Neural cell (in vitro differentiated cells): ENCODE results near the gene KCNJ4. TPM values are rescaled to one million over a fixed set of nuclear protein-coding genes. Genes with fewer than 3 reads are reported as not detected.

Source experiments
- H2AFZ ChIP-seq: fragments of 200-600, 300-800 bp; sonication (generic), shearing (Covaris generic); 2 replicates; pipeline ENCODE4 v1.6.0; 2014; ENCODE audit warnings: low read depth, mild to moderate bottlenecking, antibody characterized with exemption, low read length, moderate library complexity
- H3F3A ChIP-seq: fragments of 200-600 bp; shearing (Covaris generic); 2 replicates; pipeline ENCODE4 v1.6.1; 2016; ENCODE audit warnings: mild to moderate bottlenecking, moderate library complexity, mixed read lengths, antibody characterized with exemption, low read length; ENCODE audit not compliant: insufficient read depth, poor library complexity, severe bottlenecking
- H3K27ac ChIP-seq: fragments of 200-600, 300-800 bp; sonication (generic), shearing (Covaris generic); 2 replicates; pipeline ENCODE4 v1.5.1; 2014; ENCODE audit warnings: mild to moderate bottlenecking, low read length, moderate library complexity
- H3K27me3 ChIP-seq: fragments of 300-800, 200-600 bp; sonication (generic), shearing (Covaris generic); 2 replicates; pipeline ENCODE4 v1.6.0; 2014; ENCODE audit warnings: mild to moderate bottlenecking, low read depth, low read length, moderate library complexity; ENCODE audit not compliant: insufficient read depth
- H3K36me3 ChIP-seq: fragments of 300-800, 200-600 bp; sonication (generic), shearing (Covaris generic); 2 replicates; pipeline ENCODE4 v1.5.1; 2014; ENCODE audit warnings: mild to moderate bottlenecking, antibody characterized with exemption, low read length, moderate library complexity; ENCODE audit not compliant: insufficient read depth
- H3K4me2 ChIP-seq: fragments of 300-800, 200-600 bp; sonication (generic), shearing (Covaris generic); 2 replicates; pipeline ENCODE4 v1.6.0; 2014; ENCODE audit warnings: mild to moderate bottlenecking, low read length
- H3K4me3 ChIP-seq: fragments of 300-800, 200-600 bp; sonication (generic), shearing (Covaris generic); 2 replicates; pipeline ENCODE4 v1.5.1; 2014; ENCODE audit warnings: mild to moderate bottlenecking, low read length, moderate library complexity
- H3K79me2 ChIP-seq: fragments of 200-600 bp; shearing (Covaris generic); replicated peaks from 2 replicates; pipeline ENCODE4 v1.6.0; 2014; ENCODE audit warnings: mild to moderate bottlenecking, low read length, moderate library complexity; ENCODE audit not compliant: insufficient read depth
- H3K9ac ChIP-seq: fragments of 300-800, 200-600 bp; sonication (generic), shearing (Covaris generic); 2 replicates; pipeline ENCODE4 v1.6.1; 2016; ENCODE audit warnings: mild to moderate bottlenecking, low read length, mixed read lengths
- H3K9me2 ChIP-seq: fragments of 200-600 bp; shearing (Covaris generic); 2 replicates; pipeline ENCODE4 v1.6.1; 2016; ENCODE audit warnings: mild to moderate bottlenecking, low read length, mixed read lengths; ENCODE audit not compliant: insufficient read depth
- H3K9me3 ChIP-seq: fragments of 200-600, 300-800 bp; sonication (generic), shearing (Covaris generic); 2 replicates; pipeline ENCODE4 v1.6.1; 2016; ENCODE audit warnings: mild to moderate bottlenecking, mixed run types, low read length, moderate library complexity, mixed read lengths
- H4K20me1 ChIP-seq: fragments of 200-600 bp; shearing (Covaris generic); 2 replicates; pipeline ENCODE4 v1.6.1; 2016; ENCODE audit warnings: mild to moderate bottlenecking, mixed run types; ENCODE audit not compliant: insufficient read depth
- CTCF ChIP-seq: fragments of 450-650 bp; IDR thresholded peaks from 2 replicates; pipeline ENCODE4 v1.5.1; 2014; ENCODE audit warnings: antibody characterized with exemption, mild to moderate bottlenecking, moderate library complexity; ENCODE audit not compliant: poor library complexity, severe bottlenecking
- EP300 ChIP-seq: fragments of 450-650 bp; conservative IDR thresholded peaks from 2 replicates; pipeline ENCODE4 v1.6.1; 2014; ENCODE audit warnings: antibody characterized with exemption, mild to moderate bottlenecking, moderate library complexity; ENCODE audit not compliant: poor library complexity, severe bottlenecking
- EZH2 ChIP-seq: fragments of 200-600, 300-800 bp; shearing (Covaris generic), sonication (generic); IDR thresholded peaks from 2 replicates; pipeline ENCODE4 v1.6.1; 2014; ENCODE audit warnings: antibody characterized with exemption, low read length, borderline replicate concordance, mild to moderate bottlenecking; ENCODE audit not compliant: insufficient read depth, poor library complexity, severe bottlenecking
- MXI1 ChIP-seq: fragments of 450-650 bp; conservative IDR thresholded peaks from 2 replicates; pipeline ENCODE4 v1.6.1; 2014; ENCODE audit warnings: antibody characterized with exemption, mild to moderate bottlenecking; ENCODE audit not compliant: poor library complexity, severe bottlenecking
- POLR2AphosphoS5 ChIP-seq: IDR thresholded peaks from 2 replicates; pipeline ENCODE4 v1.6.1; 2012
- RAD21 ChIP-seq: fragments of 450-650 bp; conservative IDR thresholded peaks from 2 replicates; pipeline ENCODE4 v1.6.1; 2014; ENCODE audit warnings: antibody characterized with exemption, mild to moderate bottlenecking, moderate library complexity
- SMC3 ChIP-seq: fragments of 450-650 bp; conservative IDR thresholded peaks from 2 replicates; pipeline ENCODE4 v1.6.1; 2014; ENCODE audit warnings: antibody characterized with exemption, mild to moderate bottlenecking, moderate library complexity; ENCODE audit not compliant: poor library complexity
- TAF1 ChIP-seq: IDR thresholded peaks from 2 replicates; pipeline ENCODE4 v1.6.1; 2012; ENCODE audit warnings: low read depth
- polyA plus RNA-seq: library from polyadenylated mRNA; depleted of rRNA; stranded (reverse); fragments of >200 nt; gene quantifications from 2 replicates; pipeline ENCODE4 v1.2.3, GENCODE V29; 2014
- TF ChIP-seq, protein P1 (sequence below): IDR thresholded peaks from 2 replicates; pipeline ENCODE4 v1.6.1; 2012; ENCODE audit warnings: borderline replicate concordance

Gene KCNJ4
- polyA plus RNA-seq, 1 donor from 2014 or later: 1.7 TPM

DNA sequence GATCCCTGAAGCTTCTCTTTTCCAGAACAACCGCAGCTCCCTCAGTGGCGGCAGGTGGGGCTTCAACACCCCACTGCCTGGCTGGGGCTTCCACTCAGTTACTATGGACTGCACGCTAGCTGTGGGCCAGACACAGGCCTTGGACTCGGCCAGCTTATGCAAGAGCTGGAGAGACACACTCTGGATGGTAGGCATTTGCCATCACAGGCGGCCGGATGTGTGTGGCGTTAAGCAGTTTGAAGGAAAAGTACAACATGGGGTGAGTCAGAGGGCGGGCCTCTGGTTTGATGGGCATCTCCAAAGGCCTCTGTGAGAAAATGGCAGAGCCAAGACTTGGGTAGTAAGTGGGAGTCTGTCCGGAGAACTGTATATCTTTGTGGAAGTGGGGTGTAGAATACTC is 17.6 kb downstream of the KCNJ4 start:
- Histone ChIP-seq H3K4me3 (no peak overlapping the region), H3F3A (no peaks in the 10 kb centered on the region), H3K27ac (no peak overlapping the region), H3K9me3 (no peaks in the 10 kb centered on the region), H3K79me2 (no peaks in the 10 kb centered on the region), H3K9ac (no peak overlapping the region), H4K20me1 (no peaks in the 10 kb centered on the region), H3K4me2 (no peak overlapping the region), H3K36me3 (no peaks in the 10 kb centered on the region), H2AFZ (no peak overlapping the region), H3K9me2 (no peaks in the 10 kb centered on the region), H3K27me3 (no peaks in the 10 kb centered on the region)
- no peak for TF ChIP-seq TAF1
- no peak for TF ChIP-seq SMC3
- no peak for TF ChIP-seq EP300
- TF ChIP-seq, protein P1, sequence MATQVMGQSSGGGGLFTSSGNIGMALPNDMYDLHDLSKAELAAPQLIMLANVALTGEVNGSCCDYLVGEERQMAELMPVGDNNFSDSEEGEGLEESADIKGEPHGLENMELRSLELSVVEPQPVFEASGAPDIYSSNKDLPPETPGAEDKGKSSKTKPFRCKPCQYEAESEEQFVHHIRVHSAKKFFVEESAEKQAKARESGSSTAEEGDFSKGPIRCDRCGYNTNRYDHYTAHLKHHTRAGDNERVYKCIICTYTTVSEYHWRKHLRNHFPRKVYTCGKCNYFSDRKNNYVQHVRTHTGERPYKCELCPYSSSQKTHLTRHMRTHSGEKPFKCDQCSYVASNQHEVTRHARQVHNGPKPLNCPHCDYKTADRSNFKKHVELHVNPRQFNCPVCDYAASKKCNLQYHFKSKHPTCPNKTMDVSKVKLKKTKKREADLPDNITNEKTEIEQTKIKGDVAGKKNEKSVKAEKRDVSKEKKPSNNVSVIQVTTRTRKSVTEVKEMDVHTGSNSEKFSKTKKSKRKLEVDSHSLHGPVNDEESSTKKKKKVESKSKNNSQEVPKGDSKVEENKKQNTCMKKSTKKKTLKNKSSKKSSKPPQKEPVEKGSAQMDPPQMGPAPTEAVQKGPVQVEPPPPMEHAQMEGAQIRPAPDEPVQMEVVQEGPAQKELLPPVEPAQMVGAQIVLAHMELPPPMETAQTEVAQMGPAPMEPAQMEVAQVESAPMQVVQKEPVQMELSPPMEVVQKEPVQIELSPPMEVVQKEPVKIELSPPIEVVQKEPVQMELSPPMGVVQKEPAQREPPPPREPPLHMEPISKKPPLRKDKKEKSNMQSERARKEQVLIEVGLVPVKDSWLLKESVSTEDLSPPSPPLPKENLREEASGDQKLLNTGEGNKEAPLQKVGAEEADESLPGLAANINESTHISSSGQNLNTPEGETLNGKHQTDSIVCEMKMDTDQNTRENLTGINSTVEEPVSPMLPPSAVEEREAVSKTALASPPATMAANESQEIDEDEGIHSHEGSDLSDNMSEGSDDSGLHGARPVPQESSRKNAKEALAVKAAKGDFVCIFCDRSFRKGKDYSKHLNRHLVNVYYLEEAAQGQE: no peak
- TF ChIP-seq CTCF: no peak
- no peak for TF ChIP-seq RAD21
- no peak for TF ChIP-seq POLR2AphosphoS5
- no peak for TF ChIP-seq EZH2
- TF ChIP-seq MXI1: no peak

DNA sequence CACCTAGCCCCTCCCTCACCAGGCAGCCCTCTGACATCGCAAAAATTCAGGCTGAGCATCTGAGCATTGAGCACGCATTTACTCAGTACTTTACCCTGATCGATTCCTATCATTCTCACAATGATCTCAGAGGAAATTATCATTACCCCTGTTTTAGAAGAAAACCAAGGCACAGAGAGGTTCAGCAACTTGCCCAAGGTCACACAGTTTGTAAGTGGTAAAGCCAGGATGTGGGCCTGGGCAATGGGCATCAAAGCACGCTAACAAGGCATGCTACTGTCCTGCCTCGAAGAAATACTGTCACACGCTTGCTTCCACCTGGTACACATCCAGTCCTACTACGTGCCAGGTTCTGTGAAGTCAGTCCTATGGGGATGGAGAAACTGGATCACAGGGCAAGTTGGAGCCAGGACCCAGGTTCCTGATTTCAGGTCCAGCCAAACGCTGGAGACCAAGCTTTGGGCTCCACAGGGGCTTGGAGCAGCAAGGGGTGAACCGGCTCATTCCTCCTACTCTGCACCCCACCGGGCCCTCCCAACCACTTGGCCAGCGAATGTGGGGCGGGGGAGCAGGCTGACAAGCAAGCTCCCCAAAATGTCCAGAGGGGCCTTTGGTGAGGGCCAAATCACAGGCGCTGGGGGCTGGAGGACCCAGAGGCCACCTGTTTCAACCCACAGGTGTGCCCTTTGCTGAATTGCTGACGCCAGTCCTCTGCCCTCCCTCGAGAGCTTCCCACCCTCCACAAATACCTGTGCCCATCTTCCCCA is 18.2 kb downstream of the KCNJ4 start:
- Histone ChIP-seq H3K9me3 (no peaks in the 10 kb centered on the region), H3K9ac (no peak overlapping the region), H3K27me3 (no peaks in the 10 kb centered on the region), H3K9me2 (no peaks in the 10 kb centered on the region), H3K36me3 (no peaks in the 10 kb centered on the region), H3F3A (no peaks in the 10 kb centered on the region), H3K79me2 (no peaks in the 10 kb centered on the region), H3K27ac (no peak overlapping the region), H3K4me2 (no peak overlapping the region), H3K4me3 (no peak overlapping the region), H4K20me1 (no peaks in the 10 kb centered on the region), H2AFZ (no peak overlapping the region)
- TF ChIP-seq POLR2AphosphoS5 (no peak), SMC3 (no peak), MXI1 (no peak), TAF1 (no peak), CTCF (no peak), EP300 (no peak), RAD21 (no peak), EZH2 (no peak)
- TF ChIP-seq, protein P1: no peak
